H1 (cell line): ENCODE data around the gene CLDN9. TPM values are rescaled to one million over a fixed set of nuclear protein-coding genes. Genes with fewer than 3 reads are reported as not detected.

Experiments
- POU5F1 ChIP-seq: IDR thresholded peaks from 2 replicates; pipeline ENCODE4 v1.6.1; 2011; ENCODE audit warnings: low read depth, mild to moderate bottlenecking, low read length, moderate library complexity
- SUZ12 ChIP-seq: fragments of 200-600 bp; sonication (generic); IDR thresholded peaks from 2 replicates; pipeline ENCODE4 v1.6.1; 2012; ENCODE audit warnings: mild to moderate bottlenecking, inconsistent platforms, low read length, moderate library complexity, mixed read lengths
- TAF7 ChIP-seq: optimal IDR thresholded peaks from 2 replicates; pipeline ENCODE3; 2011; ENCODE audit warnings: low read depth, mild to moderate bottlenecking, inconsistent platforms, low read length, moderate library complexity, borderline replicate concordance
- polyA plus RNA-seq, 7 experiments: library from polyadenylated mRNA; depleted of rRNA in 3 of 7; stranded (reverse) in 5 of 7; unstranded in 2 of 7; fragments of >200 nt in 5 of 7; fragments of 200-250 nt in 2 of 7; gene quantifications; 1 replicate in 5 of 7; 2 replicates in 1 of 7; 4 replicates in 1 of 7; pipeline versions ENCODE4 v1.2.1 to v1.2.3, GENCODE V29; 2011 to 2013; ENCODE audit warnings: missing spikeins in 2 of 7, mixed read lengths in 2 of 7
- total RNA-seq: library from RNA; stranded (reverse); fragmentation: NEBNext Ultra II Directional; extraction: Animal tissue kit (Norgen Biotek cat#: 25700); gene quantifications from 2 replicates; pipeline ENCODE4 v1.2.1, GENCODE V29; 2021
- TF ChIP-seq, protein P1 (sequence below): IDR thresholded peaks from 2 replicates; pipeline ENCODE4 v1.6.1; 2011; ENCODE audit warnings: low read length, improper control_type of control experiment

CLDN9 gene
- total and polyA plus RNA-seq, 2 of the 8 experiments (the other 6 are each of a cell fraction or from before 2014, with no cell fraction given) = 0.60 to 0.89 TPM

DNA sequence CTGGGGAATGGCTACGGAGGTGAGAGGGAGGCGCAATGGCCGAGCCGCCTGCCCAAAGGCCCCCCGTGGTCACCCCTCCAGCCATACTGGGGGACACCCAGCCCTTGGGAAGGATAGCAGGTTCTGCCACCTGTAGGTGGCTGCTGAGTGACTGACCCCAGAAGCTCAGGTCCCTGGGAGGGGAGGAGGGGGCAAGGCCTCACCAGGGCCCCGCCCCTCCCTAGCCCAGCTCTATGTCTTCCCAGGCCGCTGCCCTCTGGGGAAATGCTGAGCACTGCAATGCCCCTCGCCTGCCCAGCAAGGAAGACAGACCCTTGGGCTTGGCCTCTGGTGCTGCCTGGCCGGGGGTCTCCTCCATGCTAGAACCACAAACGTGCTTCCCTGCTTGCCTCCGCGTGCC is 11.4 kb upstream of the CLDN9 start (continued):
- TF ChIP-seq, protein P1, sequence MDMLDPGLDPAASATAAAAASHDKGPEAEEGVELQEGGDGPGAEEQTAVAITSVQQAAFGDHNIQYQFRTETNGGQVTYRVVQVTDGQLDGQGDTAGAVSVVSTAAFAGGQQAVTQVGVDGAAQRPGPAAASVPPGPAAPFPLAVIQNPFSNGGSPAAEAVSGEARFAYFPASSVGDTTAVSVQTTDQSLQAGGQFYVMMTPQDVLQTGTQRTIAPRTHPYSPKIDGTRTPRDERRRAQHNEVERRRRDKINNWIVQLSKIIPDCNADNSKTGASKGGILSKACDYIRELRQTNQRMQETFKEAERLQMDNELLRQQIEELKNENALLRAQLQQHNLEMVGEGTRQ = no peak
- TF ChIP-seq TAF7 = no peak
- no peak for TF ChIP-seq SUZ12
- TF ChIP-seq POU5F1 = no peak
- TF ChIP-seq, all 59 proteins: peak for 0
